ENCODE results near the gene SFI1. TPM values are rescaled to one million over a fixed set of nuclear protein-coding genes. Genes with fewer than 3 reads are reported as not detected.

The SFI1 gene
- total RNA-seq, 1 donor from 2014 or later, result 19.8 TPM

GRCh38 chr22:31661851-31662667, 165.7 kb downstream of the SFI1 start, which contains the start of gene PISD:
Gene PISD, minus strand, starts transcription at chr22:31662215. Its CDS starts 7 bp downstream, at chr22:31662208.
- DNase-seq (ENCODE audit: extremely low read depth, low read depth, low spot score), result peak; percentile 75

- DNase-seq (ENCODE audit: extremely low read depth, low read depth, low spot score), result no peak
Measured at GRCh38 chr22:31662668-31663037, 166.3 kb downstream of the SFI1 start.

Other genes starting within 250 kb of the SFI1 start
- 21.9 and 26.5 TPM in 2 replicates for gene PIK3IP1, start 204.0 kb upstream of the SFI1 start, total RNA-seq
- gene PATZ1, start 150.2 kb upstream of the SFI1 start, total RNA-seq, result 14.7 and 20.4 TPM in 2 replicates
- 54.5 and 62.6 TPM in 2 replicates for gene DRG1, start 96.9 kb upstream of the SFI1 start, total RNA-seq
- gene EIF4ENIF1, start 6.7 kb upstream of the SFI1 start, total RNA-seq, result 11.3 and 32.0 TPM in 2 replicates
- gene PISD, start 165.7 kb downstream of the SFI1 start, total RNA-seq, result 61.8 and 62.5 TPM in 2 replicates

All from glomerular endothelial cell (primary cell).